Measurements from ENCODE around the gene AKAP14. TPM values are rescaled to one million over a fixed set of nuclear protein-coding genes. Genes with fewer than 3 reads are reported as not detected.
"Not testable (repeated sequence)": the region's sequence is repeated elsewhere in the genome, so short reads cannot be mapped to it uniquely, and the experiment has no call there.

The AKAP14 gene
- total RNA-seq = not detected in 2 replicates

GRCh38 chrX:119895843-119896326 lies at the start of gene AKAP14:
AKAP14 (plus strand) TSS chrX:119895893; CDS start chrX:119903224, 7,331 bp downstream.
- intact Hi-C loops (cut with micrococcal nuclease) = no loop called here

GRCh38 chrX:119852382-119853353 lies 43.0 kb upstream of the AKAP14 start, which contains the start of gene UPF3B:
UPF3B (minus strand) TSS chrX:119852963; CDS start chrX:119852928, 35 bp downstream.
- intact Hi-C loops (cut with micrococcal nuclease) = loop anchor here (1.0 to 5.0 kb wide), 5 partner anchors 19 to 385 kb away; partner anchors contain the start of genes NDUFA1, NKAP, RNF113A and RPL39

- intact Hi-C loops (cut with micrococcal nuclease) = loop anchor here (1.0 to 5.0 kb wide), 5 partner anchors 18 to 386 kb away; partner anchors contain the start of genes NDUFA1, NKAP, RNF113A and RPL39
Measured at GRCh38 chrX:119853444-119853843, 42.2 kb upstream of the AKAP14 start.

GRCh38 chrX:119870626-119871131 lies 25.0 kb upstream of the AKAP14 start:
- intact Hi-C loops (cut with micrococcal nuclease) = loop anchor here (1.0 to 10.0 kb wide), 9 partner anchors 16 to 402 kb away; partner anchors contain the start of genes NKAP, RPL39, SLC25A5 and UBE2A

GRCh38 chrX:119871245-119871598 lies 24.5 kb upstream of the AKAP14 start:
- intact Hi-C loops (cut with micrococcal nuclease) = loop anchor here (1.0 to 10.0 kb wide), 9 partner anchors 15 to 402 kb away; partner anchors contain the start of genes NKAP, RPL39, SLC25A5 and UBE2A

GRCh38 chrX:119871599-119872395 lies 23.9 kb upstream of the AKAP14 start, which contains the start of the genes NDUFA1 and RNF113A:
NDUFA1 (plus strand) TSS chrX:119871832; CDS start chrX:119871912, 80 bp downstream.
RNF113A (minus strand) TSS chrX:119871733; CDS start chrX:119871613, 120 bp downstream.
- intact Hi-C loops (cut with micrococcal nuclease) = loop anchor here (1.0 to 10.0 kb wide), 9 partner anchors 15 to 403 kb away; partner anchors contain the start of genes NKAP, RPL39, SLC25A5 and UBE2A

GRCh38 chrX:119878740-119879139 lies 17.0 kb upstream of the AKAP14 start:
- intact Hi-C loops (cut with micrococcal nuclease) = loop anchor here (10.0 kb wide), 1 partner anchor 304 kb away; the partner anchor contains the start of gene UBE2A

GRCh38 chrX:119880076-119880475 lies 15.6 kb upstream of the AKAP14 start:
- intact Hi-C loops (cut with micrococcal nuclease) = loop anchor here (2.0 kb wide), 1 partner anchor 89 kb away; the partner anchor contains the start of gene RPL39

- intact Hi-C loops (cut with micrococcal nuclease) = loop anchor here (1.0 to 2.0 kb wide), 2 partner anchors 90 to 364 kb away; partner anchors contain the start of gene RPL39
Measured at GRCh38 chrX:119880552-119881437, 14.9 kb upstream of the AKAP14 start.

GRCh38 chrX:119885554-119886428 lies 9.9 kb upstream of the AKAP14 start:
- intact Hi-C loops (cut with micrococcal nuclease) = loop anchor here (1.0 kb wide), 1 partner anchor 14 kb away; the partner anchor contains the start of genes NDUFA1 and RNF113A

- intact Hi-C loops (cut with micrococcal nuclease) = loop anchor here (1.0 kb wide), 1 partner anchor 372 kb away; no protein-coding TSS in a partner anchor
Measured at GRCh38 chrX:119887721-119888425, 7.8 kb upstream of the AKAP14 start.

GRCh38 chrX:119890626-119891025 lies 5.1 kb upstream of the AKAP14 start:
- intact Hi-C loops (cut with micrococcal nuclease) = not testable (repeated sequence)

- intact Hi-C loops (cut with micrococcal nuclease) = not testable (repeated sequence)
Measured at GRCh38 chrX:119891961-119892692, 3.6 kb upstream of the AKAP14 start.

GRCh38 chrX:119899125-119899524 lies 3.4 kb downstream of the AKAP14 start:
- intact Hi-C loops (cut with micrococcal nuclease) = no loop called here

GRCh38 chrX:119900976-119901375 lies 5.3 kb downstream of the AKAP14 start:
- intact Hi-C loops (cut with micrococcal nuclease) = no loop called here

- intact Hi-C loops (cut with micrococcal nuclease) = no loop called here
Measured at GRCh38 chrX:119916310-119916709, 20.6 kb downstream of the AKAP14 start.

- intact Hi-C loops (cut with micrococcal nuclease) = no loop called here
Measured at GRCh38 chrX:119917877-119918276, 22.2 kb downstream of the AKAP14 start.

Data from T-helper 2 cell treated with Interferon-gamma antibody and Interleukin-4, amounts not matched to agents 100 ng/mL and 5 ng/mL, for 36 hours (primary cell).